NCI-H2196 (cell line): Measurements from ENCODE around the gene DTNB.
A peak's percentile ranks its signal among the peaks of the same experiment; 100 is the strongest.

ENCODE experiments used
- DNase-seq: peaks from one replicate; lab custom pipeline; 2025; ENCODE audit not compliant: unreplicated experiment; lab: John Stamatoyannopoulos, UW

Gene DTNB

GRCh38 chr2:25592766-25593292 lies 80.5 kb downstream of the DTNB start:
- DNase-seq, result no peak

GRCh38 chr2:25590921-25591505 lies 82.4 kb downstream of the DTNB start:
- no peak for DNase-seq

GRCh38 chr2:25589676-25590205 lies 83.6 kb downstream of the DTNB start:
- DNase-seq, result no peak

- no peak for DNase-seq
Observed at GRCh38 chr2:25588576-25588975, 84.8 kb downstream of the DTNB start.

- no peak for DNase-seq
Observed at GRCh38 chr2:25587361-25587760, 86.0 kb downstream of the DTNB start.

- DNase-seq, result no peak
Observed at GRCh38 chr2:25586726-25587144, 86.6 kb downstream of the DTNB start.

- no peak for DNase-seq
Observed at GRCh38 chr2:25585189-25585588, 88.2 kb downstream of the DTNB start.

- DNase-seq, result no peak
Observed at GRCh38 chr2:25582077-25582830, 91.1 kb downstream of the DTNB start.

GRCh38 chr2:25576596-25576995 lies 96.8 kb downstream of the DTNB start:
- DNase-seq, result no peak

GRCh38 chr2:25572638-25573037 lies 100.7 kb downstream of the DTNB start:
- DNase-seq, result no peak

GRCh38 chr2:25570161-25570845 lies 103.1 kb downstream of the DTNB start:
- no peak for DNase-seq

- peak; percentile 27 for DNase-seq
Observed at GRCh38 chr2:25567406-25567805, 106.0 kb downstream of the DTNB start.

GRCh38 chr2:25566694-25567093 lies 106.7 kb downstream of the DTNB start:
- DNase-seq, result no peak

- DNase-seq, result no peak
Observed at GRCh38 chr2:25566094-25566493, 107.3 kb downstream of the DTNB start.

- no peak for DNase-seq
Observed at GRCh38 chr2:25561136-25561850, 112.1 kb downstream of the DTNB start.

GRCh38 chr2:25559148-25559547 lies 114.2 kb downstream of the DTNB start:
- DNase-seq, result no peak

- no peak for DNase-seq
Observed at GRCh38 chr2:25558262-25558661, 115.1 kb downstream of the DTNB start.

- DNase-seq, result no peak
Observed at GRCh38 chr2:25557179-25558036, 116.0 kb downstream of the DTNB start.

- no peak for DNase-seq
Observed at GRCh38 chr2:25552318-25552717, 121.1 kb downstream of the DTNB start.

GRCh38 chr2:25551316-25551715 lies 122.1 kb downstream of the DTNB start:
- DNase-seq, result no peak
